OCI-LY3 (cell line): Measurements from ENCODE around the gene ZNF385A.
"Not testable (repeated sequence)": the region's sequence is repeated elsewhere in the genome, so short reads cannot be mapped to it uniquely, and the experiment has no call there.

Source experiments
- EZH2phosphoT487 ChIP-seq: fragments of 200-600 bp; shearing (Covaris generic); IDR thresholded peaks from 2 replicates; pipeline ENCODE4 v1.6.1; 2018; ENCODE audit warnings: antibody characterized with exemption, mixed run types, low read depth
- TF ChIP-seq, protein P1 (sequence below): fragments of 200-600, 300-600 bp; sonication (generic); IDR thresholded peaks from 2 replicates; pipeline ENCODE4 v1.5.1; 2014; ENCODE audit warnings: antibody characterized with exemption, low read length, low read depth

- TF ChIP-seq, protein P1, sequence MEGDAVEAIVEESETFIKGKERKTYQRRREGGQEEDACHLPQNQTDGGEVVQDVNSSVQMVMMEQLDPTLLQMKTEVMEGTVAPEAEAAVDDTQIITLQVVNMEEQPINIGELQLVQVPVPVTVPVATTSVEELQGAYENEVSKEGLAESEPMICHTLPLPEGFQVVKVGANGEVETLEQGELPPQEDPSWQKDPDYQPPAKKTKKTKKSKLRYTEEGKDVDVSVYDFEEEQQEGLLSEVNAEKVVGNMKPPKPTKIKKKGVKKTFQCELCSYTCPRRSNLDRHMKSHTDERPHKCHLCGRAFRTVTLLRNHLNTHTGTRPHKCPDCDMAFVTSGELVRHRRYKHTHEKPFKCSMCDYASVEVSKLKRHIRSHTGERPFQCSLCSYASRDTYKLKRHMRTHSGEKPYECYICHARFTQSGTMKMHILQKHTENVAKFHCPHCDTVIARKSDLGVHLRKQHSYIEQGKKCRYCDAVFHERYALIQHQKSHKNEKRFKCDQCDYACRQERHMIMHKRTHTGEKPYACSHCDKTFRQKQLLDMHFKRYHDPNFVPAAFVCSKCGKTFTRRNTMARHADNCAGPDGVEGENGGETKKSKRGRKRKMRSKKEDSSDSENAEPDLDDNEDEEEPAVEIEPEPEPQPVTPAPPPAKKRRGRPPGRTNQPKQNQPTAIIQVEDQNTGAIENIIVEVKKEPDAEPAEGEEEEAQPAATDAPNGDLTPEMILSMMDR = not testable (repeated sequence)
- not testable (repeated sequence) for TF ChIP-seq EZH2phosphoT487
These were observed 30.3 kb downstream of the ZNF385A start for GRCh38 chr12:54354271-54354670.
